GM12873 (cell line): ENCODE results near the gene SIK3.

Experiments
- CTCF ChIP-seq: IDR thresholded peaks from 2 replicates; pipeline ENCODE4 v1.5.1; 2012; ENCODE audit warnings: low read depth, mild to moderate bottlenecking, moderate library complexity, low read length, control low read depth; ENCODE audit not compliant: insufficient read depth; ENCODE audit errors: missing control alignments

Gene SIK3

GRCh38 chr11:117042689-117043088 lies 55.5 kb downstream of the SIK3 start:
- no peak for TF ChIP-seq CTCF

GRCh38 chr11:117039900-117040299 lies 58.3 kb downstream of the SIK3 start:
- TF ChIP-seq CTCF, result no peak

GRCh38 chr11:117039270-117039669 lies 59.0 kb downstream of the SIK3 start:
- TF ChIP-seq CTCF, result no peak

- TF ChIP-seq CTCF, result no peak
These were observed 60.3 kb downstream of the SIK3 start for GRCh38 chr11:117037975-117038350.

GRCh38 chr11:117037279-117037974 lies 60.8 kb downstream of the SIK3 start:
- no peak for TF ChIP-seq CTCF

- no peak for TF ChIP-seq CTCF
These were observed 63.3 kb downstream of the SIK3 start for GRCh38 chr11:117034901-117035300.

GRCh38 chr11:117026593-117027330 lies 71.5 kb downstream of the SIK3 start:
- TF ChIP-seq CTCF, result no peak
